ENCODE measurements around the gene COLEC11.
"Not testable (repeated sequence)": the region's sequence is repeated elsewhere in the genome, so short reads cannot be mapped to it uniquely, and the experiment has no call there.

The COLEC11 gene

GRCh38 chr2:3626118-3626811 lies 31.4 kb downstream of the COLEC11 start:
- no peak for DNase-seq

- DNase-seq = no peak
Observed at GRCh38 chr2:3626812-3627499, 32.0 kb downstream of the COLEC11 start.

GRCh38 chr2:3627500-3628100 lies 32.7 kb downstream of the COLEC11 start:
- no peak for DNase-seq

GRCh38 chr2:3628241-3628679 lies 33.3 kb downstream of the COLEC11 start:
- no peak for DNase-seq

- no peak for DNase-seq
Observed at GRCh38 chr2:3628800-3629199, 33.9 kb downstream of the COLEC11 start.

GRCh38 chr2:3630631-3631030 lies 35.7 kb downstream of the COLEC11 start:
- no peak for DNase-seq

- no peak for DNase-seq
Observed at GRCh38 chr2:3631161-3631850, 36.4 kb downstream of the COLEC11 start.

- no peak for DNase-seq
Observed at GRCh38 chr2:3631851-3632659, 37.1 kb downstream of the COLEC11 start.

GRCh38 chr2:3633089-3633981 lies 38.4 kb downstream of the COLEC11 start:
- DNase-seq = no peak

- DNase-seq = no peak
Observed at GRCh38 chr2:3633982-3634595, 39.2 kb downstream of the COLEC11 start.

GRCh38 chr2:3634596-3635121 lies 39.7 kb downstream of the COLEC11 start:
- no peak for DNase-seq

GRCh38 chr2:3635171-3635974 lies 40.5 kb downstream of the COLEC11 start:
- no peak for DNase-seq

- not testable (repeated sequence) for DNase-seq
Observed at GRCh38 chr2:3635975-3636327, 41.0 kb downstream of the COLEC11 start.

- DNase-seq = no peak
Observed at GRCh38 chr2:3636586-3637310, 41.8 kb downstream of the COLEC11 start.

GRCh38 chr2:3637311-3637675 lies 42.4 kb downstream of the COLEC11 start:
- no peak for DNase-seq

GRCh38 chr2:3637692-3638455 lies 43.0 kb downstream of the COLEC11 start:
- no peak for DNase-seq

- no peak for DNase-seq
Observed at GRCh38 chr2:3638456-3638810, 43.5 kb downstream of the COLEC11 start.

GRCh38 chr2:3639015-3639630 lies 44.2 kb downstream of the COLEC11 start:
- no peak for DNase-seq
